Germinal center (tissue), 1 donor: ENCODE measurements around the gene PDAP1.
"Not testable (repeated sequence)": the region's sequence is repeated elsewhere in the genome, so short reads cannot be mapped to it uniquely, and the experiment has no call there.

Experiments
- DNase-seq: peaks from one replicate; pipeline ENCODE4 v3.0.0; 2012; ENCODE audit warnings: mixed read lengths, low spot score

The PDAP1 gene

DNA sequence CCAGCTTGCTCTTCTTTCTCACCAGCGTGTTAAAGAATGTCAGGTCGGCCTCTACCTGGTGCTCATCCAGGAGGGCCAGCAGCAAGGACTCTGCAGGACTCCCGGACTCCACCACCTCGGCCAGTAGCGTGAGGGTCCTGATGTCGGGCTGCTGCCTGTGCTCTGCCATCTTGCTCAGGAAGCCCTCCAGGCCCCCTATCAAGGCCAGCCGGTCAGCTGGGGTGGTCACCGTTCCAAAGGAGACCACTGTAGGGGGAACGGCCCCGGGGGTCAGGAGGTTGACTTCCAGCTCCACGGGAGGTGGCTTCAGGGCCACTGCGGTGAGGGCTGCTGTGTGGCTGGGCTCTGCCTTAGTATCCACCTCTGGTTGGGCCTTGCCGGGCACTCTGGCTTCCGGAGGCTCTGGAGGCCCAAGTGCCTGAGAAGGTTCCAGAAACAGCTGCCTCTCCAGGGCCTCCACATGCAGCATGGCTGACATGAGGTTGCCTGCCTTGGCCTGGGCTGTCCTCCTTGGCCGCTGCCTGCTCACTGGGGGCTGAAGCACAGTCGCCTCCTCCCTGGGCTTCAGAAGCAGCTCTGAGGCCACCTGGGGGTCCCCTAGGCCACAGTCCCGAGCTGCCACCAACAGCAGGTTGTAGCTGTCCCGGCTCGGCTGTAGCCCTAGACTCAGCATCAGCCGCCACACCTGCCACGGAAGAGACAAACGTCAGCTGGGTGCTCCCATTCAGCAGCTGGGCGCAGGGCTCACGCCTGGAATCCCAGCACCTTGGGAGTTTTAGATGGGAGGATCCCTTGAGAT is 16.7 kb upstream of the PDAP1 start:
- DNase-seq = no peak

- no peak for DNase-seq
Measured at GRCh38 chr7:99422625-99423024, 14.2 kb upstream of the PDAP1 start.

DNA sequence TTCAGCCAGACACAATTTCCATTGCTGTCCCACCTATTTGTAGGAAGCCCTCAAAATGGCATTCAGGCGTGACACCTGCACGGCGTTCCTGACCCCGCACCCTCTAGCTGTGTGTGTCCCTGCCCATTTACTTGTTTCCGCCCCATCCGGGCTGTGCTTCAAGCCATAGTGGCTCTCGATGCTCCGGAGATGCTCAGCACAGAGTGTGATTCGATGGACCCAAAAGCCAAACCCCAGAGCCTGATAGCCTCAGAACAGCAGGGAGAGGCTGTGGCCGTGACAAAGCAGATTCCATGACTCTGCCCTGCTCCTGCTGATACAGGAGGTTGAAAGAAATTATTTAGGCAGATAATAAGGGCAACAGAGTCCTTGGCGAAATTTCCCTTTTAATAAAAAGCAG is 13.8 kb upstream of the PDAP1 start:
- DNase-seq = no peak

DNA sequence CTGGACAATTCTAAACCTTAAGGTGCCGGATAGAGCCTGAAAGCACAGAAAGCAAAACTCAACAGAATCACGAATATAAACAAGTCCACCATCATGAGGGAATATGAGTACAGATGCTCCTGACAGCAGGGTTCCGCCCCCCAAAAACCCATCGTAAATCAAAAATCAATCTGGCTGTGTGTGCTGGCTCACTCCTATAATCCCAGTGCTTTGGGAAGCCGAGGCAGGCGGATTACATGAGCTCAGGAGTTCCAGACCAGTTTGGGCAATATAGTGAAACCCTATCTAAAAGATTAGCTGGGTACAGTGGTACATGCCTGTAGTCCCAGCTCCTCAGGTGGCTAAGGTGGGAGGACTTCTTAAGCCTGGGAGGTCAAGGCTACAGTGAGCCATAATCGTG is 12.6 kb upstream of the PDAP1 start:
- no peak for DNase-seq

GRCh38 chr7:99420213-99420612 is 11.8 kb upstream of the PDAP1 start:
- no peak for DNase-seq

DNA sequence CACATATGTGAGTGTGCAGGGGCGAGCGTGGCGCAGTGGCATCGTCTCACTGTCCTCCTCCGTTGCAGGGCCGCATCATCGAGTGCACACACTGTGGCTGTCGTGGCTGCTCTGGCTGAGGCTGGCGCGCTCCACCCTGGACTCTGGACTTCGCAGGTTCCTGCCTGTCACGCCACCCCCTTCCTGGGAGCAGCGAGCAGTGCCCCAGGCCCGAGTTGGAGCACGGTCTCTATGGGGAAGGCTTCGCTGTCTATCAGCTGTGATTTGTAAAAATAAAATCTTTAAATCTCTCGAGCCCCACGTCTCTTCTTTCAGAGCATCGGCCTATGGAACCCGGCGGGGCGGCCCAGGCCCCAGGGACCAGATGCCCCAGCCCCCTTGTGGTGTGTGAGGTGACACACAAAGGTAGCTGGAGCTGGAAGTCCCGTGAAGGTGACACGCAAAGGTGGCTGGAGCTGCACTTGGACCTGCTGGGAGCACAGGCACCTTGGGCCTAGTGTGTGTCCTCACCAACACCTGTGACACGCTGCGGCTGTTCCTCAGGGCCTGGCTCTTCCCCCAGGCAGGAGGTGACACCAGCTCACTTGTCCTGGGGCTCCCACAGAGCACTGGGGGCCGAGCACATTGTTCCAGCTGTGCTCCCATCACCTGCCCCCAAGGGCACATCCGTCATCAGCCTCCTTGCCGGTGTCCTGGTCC is 11.1 kb upstream of the PDAP1 start:
- no peak for DNase-seq

GRCh38 chr7:99418260-99418659 is 9.9 kb upstream of the PDAP1 start:
- DNase-seq = no peak

GRCh38 chr7:99415513-99416127 is 7.2 kb upstream of the PDAP1 start:
- not testable (repeated sequence) for DNase-seq

DNA sequence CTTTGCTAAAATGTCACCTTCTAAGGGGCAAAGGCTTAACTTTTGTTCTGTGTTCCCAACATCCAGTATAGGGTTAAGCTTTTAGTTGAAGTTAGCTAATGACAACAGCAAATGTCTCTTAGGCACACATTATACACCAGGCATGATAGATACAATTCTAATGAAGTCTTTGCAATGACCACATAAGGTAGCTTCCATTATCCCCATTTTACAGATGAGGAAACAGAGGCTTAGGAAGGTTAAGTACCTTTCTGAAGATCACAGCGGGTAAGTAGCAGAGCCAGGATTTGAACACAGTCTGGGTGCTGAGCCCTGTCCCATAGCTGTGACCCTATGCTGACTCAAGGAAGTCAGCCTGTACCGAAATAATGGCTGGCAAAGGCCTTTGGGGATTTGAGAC is 2.2 kb upstream of the PDAP1 start:
- DNase-seq = no peak

DNA sequence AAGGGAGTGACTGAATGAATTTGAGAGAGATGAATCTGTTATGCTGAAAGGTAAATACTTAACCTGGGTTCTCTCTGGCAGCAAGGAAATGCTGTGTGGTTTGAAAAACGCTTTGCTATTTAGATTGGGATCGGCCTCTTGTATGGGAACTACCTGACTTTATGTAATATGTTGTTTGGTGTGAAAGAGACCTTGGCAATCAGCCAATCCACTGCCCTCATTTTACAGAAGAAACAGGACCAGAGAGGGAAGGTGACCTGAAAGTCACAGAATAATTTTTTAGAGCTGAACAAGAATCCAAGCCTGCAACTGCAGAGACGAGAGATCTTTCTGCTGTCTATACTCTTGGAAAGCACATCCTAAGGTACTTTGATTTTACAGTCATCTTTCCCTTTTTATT is 1.4 kb upstream of the PDAP1 start:
- DNase-seq = no peak

GRCh38 chr7:99409192-99409572 is 785 bp upstream of the PDAP1 start:
- DNase-seq = no peak

DNA sequence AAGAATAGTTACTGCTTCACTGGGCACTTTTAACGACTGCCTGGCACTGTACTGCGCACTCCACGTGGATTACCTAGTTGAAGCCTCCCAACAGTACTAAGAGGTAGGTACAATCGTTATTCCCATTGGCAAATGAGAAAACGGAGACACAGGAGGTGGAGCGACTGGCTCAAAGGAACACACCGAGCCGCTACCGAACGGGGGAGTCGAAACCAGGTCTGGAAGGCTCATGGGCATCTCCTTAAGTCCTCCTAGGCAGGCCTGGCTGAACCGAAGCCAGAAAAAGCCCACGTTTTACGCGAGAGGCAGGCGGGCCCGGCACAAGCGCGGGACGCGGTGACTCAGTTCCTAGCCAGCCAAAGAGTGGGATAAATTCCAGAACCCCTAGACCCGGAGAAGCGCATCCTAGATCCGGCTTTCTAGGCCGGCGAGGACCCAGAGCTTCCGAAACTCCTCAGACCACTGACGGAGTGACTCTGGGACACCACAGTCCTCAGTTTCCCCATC is 472 bp downstream of the PDAP1 start:
- peak; percentile 25 for DNase-seq

DNA sequence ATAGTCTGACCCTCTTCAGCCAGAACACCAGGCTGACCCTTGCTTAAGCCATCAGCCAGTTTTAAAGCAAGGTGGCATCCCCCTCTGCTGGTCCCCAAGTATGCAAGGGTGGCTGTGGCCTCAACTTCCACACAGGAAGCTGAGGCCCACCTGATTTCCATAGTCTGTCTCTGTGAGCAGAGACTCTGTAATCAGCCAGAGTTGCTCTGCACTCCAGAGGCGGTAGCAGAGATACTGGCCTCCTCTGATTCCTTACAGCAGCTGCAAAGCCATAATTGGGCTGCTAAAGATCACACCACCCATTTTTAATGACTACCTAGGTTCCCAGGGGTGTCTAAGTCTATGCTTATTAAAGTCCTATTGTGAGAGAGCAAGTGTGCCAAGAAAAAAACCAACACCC is 1.8 kb downstream of the PDAP1 start:
- DNase-seq = no peak

- DNase-seq = no peak
Measured at GRCh38 chr7:99404977-99405320, 3.4 kb downstream of the PDAP1 start.

GRCh38 chr7:99404235-99404976 is 4.0 kb downstream of the PDAP1 start:
- DNase-seq = no peak

GRCh38 chr7:99403764-99404163 is 4.6 kb downstream of the PDAP1 start:
- DNase-seq = no peak

- DNase-seq = no peak
Measured at GRCh38 chr7:99402854-99403253, 5.5 kb downstream of the PDAP1 start.

DNA sequence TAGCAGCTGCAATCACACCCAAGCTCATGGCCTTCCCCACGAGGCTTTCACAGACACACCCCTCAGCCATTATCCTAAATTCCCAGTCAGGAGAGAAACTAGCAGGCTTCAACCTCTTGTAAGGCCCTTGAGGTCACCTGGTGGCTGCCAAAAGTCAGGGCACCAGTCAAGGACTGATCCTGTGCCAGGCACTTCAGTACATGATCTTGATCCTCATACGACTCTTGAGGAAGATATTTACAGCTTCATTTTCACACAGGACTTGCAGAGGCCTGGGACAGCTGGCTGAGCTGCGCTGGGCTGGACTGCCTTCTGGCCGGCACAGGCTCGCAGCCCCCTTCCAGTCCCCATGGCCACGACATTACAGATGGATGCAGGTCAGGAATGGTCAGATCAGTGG is 8.8 kb downstream of the PDAP1 start:
- DNase-seq = no peak

DNA sequence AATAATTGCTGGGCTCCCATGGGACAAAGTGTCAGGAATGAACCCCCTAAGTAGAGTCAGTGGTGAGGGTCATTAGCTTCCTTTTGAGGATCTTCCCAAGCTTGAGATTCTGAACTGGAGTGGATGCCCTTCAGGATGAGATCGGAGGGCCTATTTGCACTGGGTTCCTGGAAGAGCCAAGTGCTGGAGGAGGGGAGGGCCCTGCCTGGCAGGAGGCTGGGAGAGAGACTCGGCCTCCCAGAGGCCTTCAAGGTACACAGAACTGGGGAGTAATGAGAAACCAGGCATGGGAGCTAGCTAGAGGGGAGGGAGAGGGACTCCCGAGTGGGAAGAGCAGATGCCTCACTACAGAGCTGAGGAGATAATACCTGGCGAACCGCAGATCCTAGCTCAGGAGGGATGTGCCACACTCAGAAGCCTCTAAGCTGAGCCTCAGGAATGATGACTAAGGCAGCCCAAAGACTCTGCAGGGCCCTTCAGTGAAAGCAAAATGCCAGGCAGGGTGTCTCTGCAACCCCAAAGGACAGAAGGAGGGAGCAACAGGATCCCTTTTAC is 9.4 kb downstream of the PDAP1 start:
- no peak for DNase-seq

GRCh38 chr7:99397297-99397983 is 11.0 kb downstream of the PDAP1 start:
- DNase-seq = no peak

GRCh38 chr7:99396418-99397296 is 11.7 kb downstream of the PDAP1 start:
- no peak for DNase-seq
